AG09319 (cell line): Measurements from ENCODE around the gene ST6GALNAC3.

Source experiments
- DNase-seq: peaks from one replicate; pipeline ENCODE4 v3.0.0-alpha.2; 2010; ENCODE audit warnings: low read depth; ENCODE audit errors: extremely low read depth
- TF ChIP-seq, protein P1 (sequence below): IDR thresholded peaks from 2 replicates; pipeline ENCODE4 v1.5.1; 2011; ENCODE audit warnings: low read depth, mild to moderate bottlenecking, inconsistent platforms, low read length, moderate library complexity

ST6GALNAC3 gene

DNA sequence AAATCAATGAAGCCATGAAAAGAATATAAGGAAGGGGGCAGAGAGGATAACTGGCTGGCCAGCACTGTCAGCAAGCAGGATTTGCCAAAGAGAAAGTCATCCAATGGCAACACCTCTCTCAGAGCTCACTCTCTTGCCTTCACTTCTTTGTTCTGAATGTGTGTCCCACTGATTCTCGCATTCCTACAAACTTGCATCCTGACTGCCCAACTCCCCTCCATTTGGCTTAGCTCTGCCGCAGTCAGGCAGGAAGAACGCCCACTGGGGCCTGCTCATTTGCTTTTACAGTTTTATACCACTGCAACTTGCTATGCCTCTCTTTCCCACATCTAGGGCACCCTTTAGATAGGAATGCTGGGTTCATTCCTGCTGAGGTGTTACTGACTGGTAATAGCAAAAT is 428.6 kb downstream of the ST6GALNAC3 start:
- no peak for DNase-seq
- TF ChIP-seq, protein P1, sequence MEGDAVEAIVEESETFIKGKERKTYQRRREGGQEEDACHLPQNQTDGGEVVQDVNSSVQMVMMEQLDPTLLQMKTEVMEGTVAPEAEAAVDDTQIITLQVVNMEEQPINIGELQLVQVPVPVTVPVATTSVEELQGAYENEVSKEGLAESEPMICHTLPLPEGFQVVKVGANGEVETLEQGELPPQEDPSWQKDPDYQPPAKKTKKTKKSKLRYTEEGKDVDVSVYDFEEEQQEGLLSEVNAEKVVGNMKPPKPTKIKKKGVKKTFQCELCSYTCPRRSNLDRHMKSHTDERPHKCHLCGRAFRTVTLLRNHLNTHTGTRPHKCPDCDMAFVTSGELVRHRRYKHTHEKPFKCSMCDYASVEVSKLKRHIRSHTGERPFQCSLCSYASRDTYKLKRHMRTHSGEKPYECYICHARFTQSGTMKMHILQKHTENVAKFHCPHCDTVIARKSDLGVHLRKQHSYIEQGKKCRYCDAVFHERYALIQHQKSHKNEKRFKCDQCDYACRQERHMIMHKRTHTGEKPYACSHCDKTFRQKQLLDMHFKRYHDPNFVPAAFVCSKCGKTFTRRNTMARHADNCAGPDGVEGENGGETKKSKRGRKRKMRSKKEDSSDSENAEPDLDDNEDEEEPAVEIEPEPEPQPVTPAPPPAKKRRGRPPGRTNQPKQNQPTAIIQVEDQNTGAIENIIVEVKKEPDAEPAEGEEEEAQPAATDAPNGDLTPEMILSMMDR: no peak

DNA sequence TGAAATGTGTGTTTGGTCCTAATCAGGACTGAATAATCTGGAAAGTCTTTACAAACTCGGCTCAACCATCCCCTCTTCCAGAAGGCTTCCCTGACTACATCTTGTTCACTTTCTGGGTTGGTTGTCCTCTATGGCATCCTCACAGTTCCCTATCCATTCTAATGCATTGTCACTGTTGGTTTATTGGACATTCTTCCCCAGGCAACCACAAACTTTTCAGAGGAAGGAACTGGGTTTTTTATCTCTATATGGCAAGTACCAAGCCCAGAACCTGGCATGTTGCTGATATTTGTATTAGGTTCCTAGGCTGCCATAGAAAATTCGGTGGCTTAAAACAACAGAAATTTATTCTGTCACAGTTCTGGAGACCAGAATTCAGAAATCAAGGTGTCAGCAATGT is 429.2 kb downstream of the ST6GALNAC3 start:
- TF ChIP-seq, protein P1: no peak

GRCh38 chr1:76507376-76507775 is 432.8 kb downstream of the ST6GALNAC3 start:
- TF ChIP-seq, protein P1: no peak
- no peak for DNase-seq

More for the DNA sequence above, 429.2 kb downstream of the ST6GALNAC3 start:
- DNase-seq: no peak

- TF ChIP-seq, protein P1: no peak
- no peak for DNase-seq
These were observed 434.3 kb downstream of the ST6GALNAC3 start for GRCh38 chr1:76508871-76509270.

GRCh38 chr1:76510672-76511557 is 436.4 kb downstream of the ST6GALNAC3 start:
- no peak for DNase-seq
- TF ChIP-seq, protein P1: no peak

DNA sequence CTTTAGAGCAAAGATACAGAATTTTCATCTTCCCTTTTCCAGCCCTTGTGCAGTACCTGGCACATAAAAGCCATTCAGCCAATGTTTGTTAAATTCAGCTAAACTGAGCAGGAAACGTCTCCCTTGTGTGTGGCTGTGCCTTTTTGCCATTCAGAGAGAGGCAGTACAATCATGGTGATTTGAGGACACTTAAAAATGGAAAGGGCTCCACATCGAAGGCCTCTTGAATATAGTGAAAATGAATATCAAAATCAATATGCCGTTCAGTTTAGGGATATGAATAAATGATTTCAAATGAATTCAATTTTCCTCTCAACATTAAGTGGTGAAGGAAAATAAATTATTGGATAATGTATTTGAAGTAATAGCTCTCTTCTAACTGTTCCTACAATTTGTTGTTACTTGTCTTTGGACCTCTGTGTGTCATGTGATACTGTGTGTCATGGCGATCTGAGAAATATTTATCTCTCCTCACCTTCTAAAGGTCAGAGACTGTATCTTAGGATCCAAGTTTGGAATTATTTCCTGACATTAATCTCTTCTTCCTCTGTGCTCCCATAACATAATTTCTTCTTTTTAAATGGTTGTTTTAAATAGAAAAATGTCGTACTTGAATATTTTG is 437.1 kb downstream of the ST6GALNAC3 start:
- DNase-seq: no peak
- TF ChIP-seq, protein P1: no peak

DNA sequence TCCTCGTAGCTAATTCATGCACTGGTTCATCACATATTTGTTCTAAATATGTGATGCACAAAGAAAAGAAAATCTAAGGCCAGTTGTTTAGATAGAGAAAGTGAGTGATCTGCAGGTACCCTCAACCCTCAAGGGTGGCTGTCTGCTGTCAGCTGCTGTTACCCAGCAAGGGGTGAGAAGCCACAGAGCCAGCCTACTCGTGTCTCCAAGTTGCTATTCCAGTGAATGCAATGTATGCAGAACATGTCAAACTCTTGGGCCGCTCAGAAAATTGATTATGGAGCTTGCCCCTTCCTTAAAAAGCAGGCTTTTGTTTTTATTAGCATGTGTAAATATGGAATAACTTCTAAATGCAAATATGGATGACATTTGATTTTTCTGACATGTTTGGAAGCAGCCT is 456.4 kb downstream of the ST6GALNAC3 start:
- TF ChIP-seq, protein P1: no peak
- DNase-seq: no peak
